Measurements from ENCODE around the gene RAB6C. TPM values are rescaled to one million over a fixed set of nuclear protein-coding genes. Genes with fewer than 3 reads are reported as not detected.
"Not testable (repeated sequence)": the region's sequence is repeated elsewhere in the genome, so short reads cannot be mapped to it uniquely, and the experiment has no call there.

Gene RAB6C
- total and polyA plus RNA-seq, 10 of the 15 experiments (the other 5 are each of a cell fraction or from before 2014, with no cell fraction given) = not detected

DNA sequence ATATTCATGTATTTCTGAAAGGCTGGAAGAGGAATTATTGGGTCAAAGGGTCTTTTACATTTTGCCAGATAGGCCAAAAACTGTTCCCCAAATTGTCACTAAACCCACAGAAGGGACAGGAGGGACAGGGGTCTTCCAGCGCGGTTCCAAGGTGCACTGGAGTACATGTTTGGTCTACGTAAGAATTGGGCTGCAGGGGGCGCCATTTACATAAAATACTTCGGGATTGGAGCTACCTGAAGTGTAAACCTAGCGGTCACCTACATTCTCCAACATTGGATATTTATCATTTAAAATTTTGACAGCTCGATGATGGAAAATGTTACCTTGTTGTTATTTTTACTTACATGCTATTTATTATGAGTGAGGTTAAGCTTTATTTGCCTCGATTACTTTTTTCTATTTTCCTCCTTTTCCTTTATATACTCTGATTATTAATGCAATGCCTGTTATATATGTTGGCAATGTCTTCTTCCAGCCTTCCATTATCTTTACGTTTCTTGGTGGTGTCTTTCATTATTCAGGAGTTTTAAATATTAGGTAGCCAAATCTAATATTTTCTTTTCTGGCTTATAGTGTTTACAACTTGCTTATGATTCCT is 43.0 kb upstream of the RAB6C start:
- in situ Hi-C loops (cut with MboI) (loop anchor here (5.0 to 10.0 kb wide), 2 partner anchors 1218 to 1476 kb away; no protein-coding TSS in a partner anchor), intact Hi-C loops (cut with micrococcal nuclease; ENCODE audit: unreplicated experiment) (loop anchor here (1.0 kb wide), 2 partner anchors 1218 to 1477 kb away; no protein-coding TSS in a partner anchor)
- Histone ChIP-seq H3K4me3 (no peak overlapping the region), H3K36me3 (ENCODE audit: control insufficient read depth in 2 of 2, insufficient read depth in 2 of 2, low read length in 1 of 2) (no peaks in the 10 kb centered on the region), H3K4me1 (ENCODE audit: control insufficient read depth, insufficient read depth, low read length) (no peaks in the 10 kb centered on the region), H3K79me2 (ENCODE audit: control insufficient read depth, insufficient read depth, low read length) (no peaks in the 10 kb centered on the region), H2AFZ (ENCODE audit: control insufficient read depth, low read depth, low read length) (no peak overlapping the region), H3K9ac (ENCODE audit: control insufficient read depth, insufficient read depth, low read length) (no peak overlapping the region), H3K27me3 (replicated peaks in 1 of 2; ENCODE audit: control insufficient read depth in 2 of 2, insufficient read depth in 2 of 2, low read length in 1 of 2) (no peaks in the 10 kb centered on the region; a peak in 1 of 4 replicates), H4K20me1 (ENCODE audit: control insufficient read depth, insufficient read depth) (no peaks in the 10 kb centered on the region), H3K9me3 (replicated peaks; ENCODE audit: control insufficient read depth, insufficient read depth, low read length) (no peaks in the 10 kb centered on the region), H3K27ac (ENCODE audit: control insufficient read depth, insufficient read depth) (no peak overlapping the region), H3K4me2 (ENCODE audit: control insufficient read depth, insufficient read depth) (no peak overlapping the region)
- no TSS peak for BruUV-seq (replicated peaks)
- ATAC-seq = peak; percentile 72
- SMC1A ChIA-PET (ENCODE audit: uncharacterized antibody, unreplicated experiment) = interaction anchor here (0.9 to 1.6 kb wide), 2 partner anchors 1475 to 1477 kb away, joined by 4 to 20 read pairs; no protein-coding TSS in a partner anchor
- peak; percentile 50; the same call in 1 of the 2 replicates for TF ChIP-seq SMC3 (IDR thresholded peaks at IDR 0.05; ENCODE audit: borderline replicate concordance, low read length)
- no peak for TF ChIP-seq HDAC6 (IDR thresholded peaks at IDR 0.05; ENCODE audit: unreplicated experiment)
- TF ChIP-seq, protein P1, sequence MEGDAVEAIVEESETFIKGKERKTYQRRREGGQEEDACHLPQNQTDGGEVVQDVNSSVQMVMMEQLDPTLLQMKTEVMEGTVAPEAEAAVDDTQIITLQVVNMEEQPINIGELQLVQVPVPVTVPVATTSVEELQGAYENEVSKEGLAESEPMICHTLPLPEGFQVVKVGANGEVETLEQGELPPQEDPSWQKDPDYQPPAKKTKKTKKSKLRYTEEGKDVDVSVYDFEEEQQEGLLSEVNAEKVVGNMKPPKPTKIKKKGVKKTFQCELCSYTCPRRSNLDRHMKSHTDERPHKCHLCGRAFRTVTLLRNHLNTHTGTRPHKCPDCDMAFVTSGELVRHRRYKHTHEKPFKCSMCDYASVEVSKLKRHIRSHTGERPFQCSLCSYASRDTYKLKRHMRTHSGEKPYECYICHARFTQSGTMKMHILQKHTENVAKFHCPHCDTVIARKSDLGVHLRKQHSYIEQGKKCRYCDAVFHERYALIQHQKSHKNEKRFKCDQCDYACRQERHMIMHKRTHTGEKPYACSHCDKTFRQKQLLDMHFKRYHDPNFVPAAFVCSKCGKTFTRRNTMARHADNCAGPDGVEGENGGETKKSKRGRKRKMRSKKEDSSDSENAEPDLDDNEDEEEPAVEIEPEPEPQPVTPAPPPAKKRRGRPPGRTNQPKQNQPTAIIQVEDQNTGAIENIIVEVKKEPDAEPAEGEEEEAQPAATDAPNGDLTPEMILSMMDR (IDR thresholded peaks at IDR 0.05 in 2 of 3, conservative IDR thresholded peaks at IDR 0.05 in 1 of 3; ENCODE audit: control insufficient read depth in 2 of 3, extremely low read depth in 1 of 3, insufficient read depth in 1 of 3, low read depth in 3 of 3, low read length in 3 of 3) = peak; percentile 36 to 48 (median 42); a peak in 5 of 6 replicates
- TF ChIP-seq, protein P2, sequence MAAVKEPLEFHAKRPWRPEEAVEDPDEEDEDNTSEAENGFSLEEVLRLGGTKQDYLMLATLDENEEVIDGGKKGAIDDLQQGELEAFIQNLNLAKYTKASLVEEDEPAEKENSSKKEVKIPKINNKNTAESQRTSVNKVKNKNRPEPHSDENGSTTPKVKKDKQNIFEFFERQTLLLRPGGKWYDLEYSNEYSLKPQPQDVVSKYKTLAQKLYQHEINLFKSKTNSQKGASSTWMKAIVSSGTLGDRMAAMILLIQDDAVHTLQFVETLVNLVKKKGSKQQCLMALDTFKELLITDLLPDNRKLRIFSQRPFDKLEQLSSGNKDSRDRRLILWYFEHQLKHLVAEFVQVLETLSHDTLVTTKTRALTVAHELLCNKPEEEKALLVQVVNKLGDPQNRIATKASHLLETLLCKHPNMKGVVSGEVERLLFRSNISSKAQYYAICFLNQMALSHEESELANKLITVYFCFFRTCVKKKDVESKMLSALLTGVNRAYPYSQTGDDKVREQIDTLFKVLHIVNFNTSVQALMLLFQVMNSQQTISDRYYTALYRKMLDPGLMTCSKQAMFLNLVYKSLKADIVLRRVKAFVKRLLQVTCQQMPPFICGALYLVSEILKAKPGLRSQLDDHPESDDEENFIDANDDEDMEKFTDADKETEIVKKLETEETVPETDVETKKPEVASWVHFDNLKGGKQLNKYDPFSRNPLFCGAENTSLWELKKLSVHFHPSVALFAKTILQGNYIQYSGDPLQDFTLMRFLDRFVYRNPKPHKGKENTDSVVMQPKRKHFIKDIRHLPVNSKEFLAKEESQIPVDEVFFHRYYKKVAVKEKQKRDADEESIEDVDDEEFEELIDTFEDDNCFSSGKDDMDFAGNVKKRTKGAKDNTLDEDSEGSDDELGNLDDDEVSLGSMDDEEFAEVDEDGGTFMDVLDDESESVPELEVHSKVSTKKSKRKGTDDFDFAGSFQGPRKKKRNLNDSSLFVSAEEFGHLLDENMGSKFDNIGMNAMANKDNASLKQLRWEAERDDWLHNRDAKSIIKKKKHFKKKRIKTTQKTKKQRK (IDR thresholded peaks at IDR 0.05; ENCODE audit: low read depth, low read length) = no peak
- peak; percentile 57 for TF ChIP-seq RAD21 (IDR thresholded peaks at IDR 0.05; ENCODE audit: insufficient read depth, low read depth, low read length)
- DNase-seq (ENCODE audit: low read depth, low spot score) = no peak
- POLR2A ChIA-PET = interaction anchor here (1.1 kb wide), 1 partner anchor 1218 kb away, joined by 3 read pairs; no protein-coding TSS in a partner anchor
- no peak for FAIRE-seq
- WGBS (ENCODE audit: insufficient coverage, insufficient replicate concordance, low lambda C conversion rate, missing lambda C conversion rate) = 28% methylated on average over 9 of the region's 9 CpGs
- RAD21 ChIA-PET (ENCODE audit: unreplicated experiment) = interaction anchor here (0.9 to 1.0 kb wide), 3 partner anchors 1217 to 1477 kb away, joined by 3 to 9 read pairs (median 7); no protein-coding TSS in a partner anchor
- CTCF ChIA-PET = interaction anchor here (0.8 to 2.7 kb wide), 5 partner anchors 10 to 1476 kb away, joined by 3 to 36 read pairs (median 5); no protein-coding TSS in a partner anchor

DNA sequence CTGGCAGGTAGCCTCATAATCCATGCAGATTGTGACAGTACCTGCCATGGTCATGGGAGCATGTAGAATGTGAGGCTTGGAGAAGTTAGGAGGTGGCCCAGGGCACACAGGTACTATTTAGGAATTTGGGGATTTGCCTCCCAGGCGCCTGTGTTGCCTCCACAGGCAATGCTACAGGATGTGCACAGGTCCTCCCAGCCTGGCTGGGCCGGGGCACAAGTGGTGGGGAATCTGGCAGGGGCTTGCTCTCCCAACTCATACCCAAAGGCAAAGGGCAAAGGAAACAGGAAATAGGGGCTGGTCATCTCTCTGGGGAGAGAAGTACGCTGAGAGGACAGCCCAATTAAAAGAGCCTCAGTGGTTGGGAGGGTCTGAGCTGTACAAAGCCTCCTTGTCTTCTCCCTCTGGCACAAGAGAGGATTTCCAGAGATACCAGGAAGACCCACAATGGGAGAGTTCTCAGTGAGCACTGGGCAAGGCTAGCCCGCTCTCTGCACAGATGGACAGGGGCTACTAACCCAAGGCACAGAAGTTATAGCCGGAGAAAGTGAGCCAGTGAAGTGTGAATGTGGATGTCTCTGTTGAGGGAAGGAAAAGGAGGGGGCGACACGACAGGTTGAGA is 40.5 kb upstream of the RAB6C start:
- POLR2A ChIA-PET; H3K36me3 ChIP-seq (ENCODE audit: control insufficient read depth in 2 of 2, insufficient read depth in 2 of 2, low read length in 1 of 2): not testable (repeated sequence)

More for the DNA sequence above, 40.5 kb upstream of the RAB6C start:
- H3K4me3 ChIP-seq; H3K9me3 ChIP-seq (replicated peaks; ENCODE audit: control insufficient read depth, insufficient read depth, low read length); H3K4me1 ChIP-seq (ENCODE audit: control insufficient read depth, insufficient read depth, low read length); DNase-seq (ENCODE audit: low read depth, low spot score); FAIRE-seq; RAD21 ChIA-PET (ENCODE audit: unreplicated experiment); intact Hi-C loops (cut with micrococcal nuclease; ENCODE audit: unreplicated experiment); H3K4me2 ChIP-seq (ENCODE audit: control insufficient read depth, insufficient read depth); BruUV-seq (replicated peaks); ATAC-seq; H3K27me3 ChIP-seq (replicated peaks in 1 of 2; ENCODE audit: control insufficient read depth in 2 of 2, insufficient read depth in 2 of 2, low read length in 1 of 2); H4K20me1 ChIP-seq (ENCODE audit: control insufficient read depth, insufficient read depth); H2AFZ ChIP-seq (ENCODE audit: control insufficient read depth, low read depth, low read length); H3K9ac ChIP-seq (ENCODE audit: control insufficient read depth, insufficient read depth, low read length); SMC1A ChIA-PET (ENCODE audit: uncharacterized antibody, unreplicated experiment); H3K27ac ChIP-seq (ENCODE audit: control insufficient read depth, insufficient read depth); H3K79me2 ChIP-seq (ENCODE audit: control insufficient read depth, insufficient read depth, low read length): not testable (repeated sequence)
- in situ Hi-C loops (cut with MboI) = loop anchor here (5.0 to 10.0 kb wide), 2 partner anchors 1216 to 1473 kb away; no protein-coding TSS in a partner anchor
- CTCF ChIA-PET = interaction anchor here (0.6 to 1.1 kb wide), 3 partner anchors 1215 to 1511 kb away, joined by 3 to 5 read pairs (median 3); no protein-coding TSS in a partner anchor
- WGBS (ENCODE audit: insufficient coverage, insufficient replicate concordance, low lambda C conversion rate, missing lambda C conversion rate) = 47% methylated on average over 7 of the region's 7 CpGs

Measured in GM12878 (cell line).